K562 (cell line): ENCODE measurements around the gene ACBD3. TPM values are rescaled to one million over a fixed set of nuclear protein-coding genes. Genes with fewer than 3 reads are reported as not detected.

ENCODE experiments used
- EZH2 ChIP-seq: IDR thresholded peaks from 2 replicates; pipeline ENCODE4 v1.6.1; 2012; ENCODE audit warnings: low read depth, mild to moderate bottlenecking, inconsistent platforms, low read length, borderline replicate concordance
- GABPA ChIP-seq: fragments of 200-800 bp; sonication (Bioruptor generic); conservative IDR thresholded peaks from 2 replicates; pipeline ENCODE4 v1.6.1; 2016; ENCODE audit warnings: low read depth, missing genetic modification characterization, missing compliant biosample characterization
- HDAC3 ChIP-seq: fragments of 450-650 bp; IDR thresholded peaks from 2 replicates; pipeline ENCODE4 v1.6.1; 2018; ENCODE audit warnings: borderline replicate concordance, mild to moderate bottlenecking, moderate library complexity; ENCODE audit not compliant: partially characterized antibody
- LCOR ChIP-seq: sonication (generic); formaldehyde crosslinking; IDR thresholded peaks from 2 replicates; pipeline ENCODE4 v1.8.0; 2022; ENCODE audit warnings: mild to moderate bottlenecking, missing genetic modification reagents
- MECOM ChIP-seq: fragments of 250-450 bp; sonication (Bioruptor Pico); IDR thresholded peaks from 2 replicates; pipeline ENCODE4 v1.8.0; 2022; ENCODE audit warnings: inconsistent platforms
- SMAD1 ChIP-seq: fragments of 150-350 bp; IDR thresholded peaks from 2 replicates; pipeline ENCODE4 v1.6.1; 2014; ENCODE audit warnings: low read length, low read depth; ENCODE audit not compliant: partially characterized antibody
- SRF ChIP-seq, 2 experiments: fragments of 250-450, 450-650 bp in 1 of 2; sonication (Bioruptor Pico) in 1 of 2; sonication (generic) in 1 of 2; formaldehyde crosslinking; IDR thresholded peaks; 2 replicates each; pipeline versions ENCODE4 v1.5.0 to v1.5.1; 2020 to 2022; ENCODE audit warnings: mild to moderate bottlenecking in 1 of 2, missing genetic modification reagents in 1 of 2
- ZNF57 ChIP-seq: fragments of 450-650 bp; formaldehyde crosslinking; IDR thresholded peaks from 2 replicates; pipeline ENCODE4 v1.4.0; 2020; ENCODE audit warnings: mild to moderate bottlenecking, moderate library complexity
- polyA plus RNA-seq, 8 experiments: library from polyadenylated mRNA; depleted of rRNA in 4 of 8; stranded (reverse) in 5 of 8; unstranded in 3 of 8; fragments of >200 nt; fragmentation: Nextera tagmentation in 2 of 8; fragmentation: Illumina TruSeq in 1 of 8; extraction: Ambion mirVana in 2 of 8; extraction: Trizol in 1 of 8; gene quantifications; 2 replicates each; pipeline versions ENCODE4 v1.2.1 to v1.2.3, GENCODE V29; 2011 to 2014; ENCODE audit warnings: inconsistent platforms in 1 of 8, missing spikeins in 1 of 8
- total RNA-seq, 7 experiments: library from RNA; depleted of rRNA in 6 of 7; stranded (reverse); fragments of >200 nt in 6 of 7; fragmentation: Illumina TruSeq in 2 of 7; extraction: Trizol in 2 of 7; gene quantifications; 2 replicates each; pipeline versions ENCODE4 v1.2.1 to v1.2.3, GENCODE V29; 2011 to 2021; ENCODE audit warnings: low replicate concordance in 1 of 7
- TF ChIP-seq, protein P1 (sequence below): fragments of 250-450 bp; sonication (Bioruptor Pico); IDR thresholded peaks from 2 replicates; pipeline ENCODE4 v1.9.0; 2021; ENCODE audit warnings: mild to moderate bottlenecking, inconsistent platforms
- TF ChIP-seq, protein P2 (sequence below): fragments of 450-650 bp; IDR thresholded peaks from 2 replicates; pipeline ENCODE4 v1.6.1; 2016; ENCODE audit warnings: antibody characterized with exemption
- TF ChIP-seq, protein P3 (sequence below): fragments of 250-450 bp; sonication (Bioruptor Pico); IDR thresholded peaks from 2 replicates; pipeline ENCODE4 v1.8.0; 2021; ENCODE audit warnings: moderate library complexity, mild to moderate bottlenecking, inconsistent platforms

ACBD3 gene
- total and polyA plus RNA-seq, 9 of the 15 experiments (the other 6 are each of a cell fraction or from before 2014, with no cell fraction given), result 11.1 to 36.7 (median 26.9) TPM

DNA sequence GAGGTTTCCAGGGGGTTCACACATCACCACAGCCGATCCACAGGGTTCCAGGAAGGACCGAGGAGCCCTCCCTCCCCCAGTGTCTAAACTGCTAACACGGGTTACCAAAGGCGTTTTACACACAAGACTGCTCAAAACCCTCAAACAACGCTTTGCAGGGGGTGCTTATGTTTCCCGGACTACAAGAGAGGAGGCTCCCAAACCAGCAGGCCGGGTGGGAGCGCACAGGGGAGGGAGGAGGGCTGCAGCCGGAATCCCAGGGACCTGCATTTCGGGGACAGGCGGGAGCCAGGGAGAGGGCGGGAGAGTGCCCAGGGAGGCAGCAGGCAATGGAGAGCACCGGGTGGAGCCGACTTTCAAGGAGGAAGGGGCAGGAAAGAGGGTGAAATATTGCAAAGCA, 50.8 kb downstream of the ACBD3 start (continued):
- TF ChIP-seq, protein P1, sequence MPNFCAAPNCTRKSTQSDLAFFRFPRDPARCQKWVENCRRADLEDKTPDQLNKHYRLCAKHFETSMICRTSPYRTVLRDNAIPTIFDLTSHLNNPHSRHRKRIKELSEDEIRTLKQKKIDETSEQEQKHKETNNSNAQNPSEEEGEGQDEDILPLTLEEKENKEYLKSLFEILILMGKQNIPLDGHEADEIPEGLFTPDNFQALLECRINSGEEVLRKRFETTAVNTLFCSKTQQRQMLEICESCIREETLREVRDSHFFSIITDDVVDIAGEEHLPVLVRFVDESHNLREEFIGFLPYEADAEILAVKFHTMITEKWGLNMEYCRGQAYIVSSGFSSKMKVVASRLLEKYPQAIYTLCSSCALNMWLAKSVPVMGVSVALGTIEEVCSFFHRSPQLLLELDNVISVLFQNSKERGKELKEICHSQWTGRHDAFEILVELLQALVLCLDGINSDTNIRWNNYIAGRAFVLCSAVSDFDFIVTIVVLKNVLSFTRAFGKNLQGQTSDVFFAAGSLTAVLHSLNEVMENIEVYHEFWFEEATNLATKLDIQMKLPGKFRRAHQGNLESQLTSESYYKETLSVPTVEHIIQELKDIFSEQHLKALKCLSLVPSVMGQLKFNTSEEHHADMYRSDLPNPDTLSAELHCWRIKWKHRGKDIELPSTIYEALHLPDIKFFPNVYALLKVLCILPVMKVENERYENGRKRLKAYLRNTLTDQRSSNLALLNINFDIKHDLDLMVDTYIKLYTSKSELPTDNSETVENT, result no peak
- TF ChIP-seq MECOM (CRISPR knock-in tag), result no peak
- no peak for TF ChIP-seq EZH2
- TF ChIP-seq, protein P2, sequence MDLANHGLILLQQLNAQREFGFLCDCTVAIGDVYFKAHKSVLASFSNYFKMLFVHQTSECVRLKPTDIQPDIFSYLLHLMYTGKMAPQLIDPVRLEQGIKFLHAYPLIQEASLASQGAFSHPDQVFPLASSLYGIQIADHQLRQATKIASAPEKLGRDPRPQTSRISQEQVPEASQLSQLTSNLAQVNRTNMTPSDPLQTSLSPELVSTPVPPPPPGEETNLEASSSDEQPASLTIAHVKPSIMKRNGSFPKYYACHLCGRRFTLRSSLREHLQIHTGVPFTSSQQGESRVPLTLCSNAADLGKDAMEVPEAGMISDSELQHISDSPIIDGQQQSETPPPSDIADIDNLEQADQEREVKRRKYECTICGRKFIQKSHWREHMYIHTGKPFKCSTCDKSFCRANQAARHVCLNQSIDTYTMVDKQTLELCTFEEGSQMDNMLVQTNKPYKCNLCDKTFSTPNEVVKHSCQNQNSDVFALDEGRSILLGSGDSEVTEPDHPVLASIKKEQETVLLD, result no peak
- no peak for TF ChIP-seq GABPA
- TF ChIP-seq, protein P3, sequence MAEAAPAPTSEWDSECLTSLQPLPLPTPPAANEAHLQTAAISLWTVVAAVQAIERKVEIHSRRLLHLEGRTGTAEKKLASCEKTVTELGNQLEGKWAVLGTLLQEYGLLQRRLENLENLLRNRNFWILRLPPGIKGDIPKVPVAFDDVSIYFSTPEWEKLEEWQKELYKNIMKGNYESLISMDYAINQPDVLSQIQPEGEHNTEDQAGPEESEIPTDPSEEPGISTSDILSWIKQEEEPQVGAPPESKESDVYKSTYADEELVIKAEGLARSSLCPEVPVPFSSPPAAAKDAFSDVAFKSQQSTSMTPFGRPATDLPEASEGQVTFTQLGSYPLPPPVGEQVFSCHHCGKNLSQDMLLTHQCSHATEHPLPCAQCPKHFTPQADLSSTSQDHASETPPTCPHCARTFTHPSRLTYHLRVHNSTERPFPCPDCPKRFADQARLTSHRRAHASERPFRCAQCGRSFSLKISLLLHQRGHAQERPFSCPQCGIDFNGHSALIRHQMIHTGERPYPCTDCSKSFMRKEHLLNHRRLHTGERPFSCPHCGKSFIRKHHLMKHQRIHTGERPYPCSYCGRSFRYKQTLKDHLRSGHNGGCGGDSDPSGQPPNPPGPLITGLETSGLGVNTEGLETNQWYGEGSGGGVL, result no peak
- no peak for TF ChIP-seq SRF (CRISPR knock-in tag; IDR thresholded peaks at IDR 0.05)
- TF ChIP-seq LCOR (CRISPR knock-in tag), result no peak
- TF ChIP-seq SMAD1, result no peak
- TF ChIP-seq HDAC3, result no peak
- no peak for TF ChIP-seq ZNF57 (CRISPR knock-in tag)
